Fibroblast of lung (primary cell): ENCODE measurements around the gene MGAT1. TPM values are rescaled to one million over a fixed set of nuclear protein-coding genes. Genes with fewer than 3 reads are reported as not detected.

Source experiments
- DNase-seq, 2 donors: peaks; one replicate each; pipeline versions ENCODE4 v3.0.0 to v3.0.0-alpha.2; 2010; ENCODE audit warnings: low read depth in 2 of 2
- H2AFZ ChIP-seq: 2 replicates; pipeline ENCODE4 v1.5.1; 2012; ENCODE audit warnings: low read length, control low read depth, inconsistent platforms
- H3K27ac ChIP-seq: 2 replicates; pipeline ENCODE4 v1.5.1; 2011; ENCODE audit warnings: low read length, control low read depth; ENCODE audit not compliant: insufficient read depth
- H3K27me3 ChIP-seq: 2 replicates; pipeline ENCODE4 v1.5.1; 2011; ENCODE audit warnings: mild to moderate bottlenecking, low read length; ENCODE audit not compliant: control insufficient read depth, insufficient read depth
- H3K36me3 ChIP-seq: 2 replicates; pipeline ENCODE4 v1.5.1; 2011; ENCODE audit warnings: low read length; ENCODE audit not compliant: control insufficient read depth, insufficient read depth
- H3K4me1 ChIP-seq: 2 replicates; pipeline ENCODE4 v1.5.1; 2011; ENCODE audit warnings: low read length; ENCODE audit not compliant: control insufficient read depth, insufficient read depth; ENCODE audit errors: extremely low read depth
- H3K4me2 ChIP-seq: 2 replicates; pipeline ENCODE4 v1.5.1; 2011; ENCODE audit warnings: low read length, control low read depth; ENCODE audit not compliant: insufficient read depth; ENCODE audit errors: extremely low read depth
- H3K4me3 ChIP-seq, 4 experiments: fragments of 200-600 bp in 1 of 4; sonication (generic) in 1 of 4; replicated peaks in 1 of 4; 2 replicates each; pipeline ENCODE4 v1.5.1; 2011 to 2016; ENCODE audit warnings: low read length in 4 of 4, low read depth in 3 of 4, mild to moderate bottlenecking in 3 of 4, control low read depth in 2 of 4, inconsistent platforms in 1 of 4, mixed read lengths in 1 of 4; ENCODE audit not compliant: insufficient read depth in 1 of 4; ENCODE audit errors: control extremely low read depth in 1 of 4
- H3K79me2 ChIP-seq: 2 replicates; pipeline ENCODE4 v1.5.1; 2012; ENCODE audit warnings: mild to moderate bottlenecking, low read length, inconsistent platforms; ENCODE audit not compliant: control insufficient read depth, insufficient read depth
- H3K9ac ChIP-seq: 2 replicates; pipeline ENCODE4 v1.5.1; 2011; ENCODE audit warnings: mild to moderate bottlenecking, low read length, control low read depth; ENCODE audit not compliant: insufficient read depth
- H3K9me3 ChIP-seq: 2 replicates; pipeline ENCODE4 v1.5.1; 2012; ENCODE audit warnings: low read depth, low read length; ENCODE audit not compliant: control insufficient read depth, insufficient read depth
- H4K20me1 ChIP-seq: 2 replicates; pipeline ENCODE4 v1.5.1; 2011; ENCODE audit warnings: low read length; ENCODE audit not compliant: control insufficient read depth, insufficient read depth; ENCODE audit errors: extremely low read depth
- CTCF ChIP-seq, 2 donors: IDR thresholded peaks in 1 of 2; conservative IDR thresholded peaks in 1 of 2; 1 replicate in 1 of 2; 2 replicates in 1 of 2; pipeline ENCODE4 v1.5.1; 2011 to 2012; ENCODE audit warnings: low read length in 2 of 2, control low read depth in 1 of 2, inconsistent platforms in 1 of 2, low read depth in 1 of 2, mild to moderate bottlenecking in 1 of 2
- EZH2 ChIP-seq: IDR thresholded peaks from 2 replicates; pipeline ENCODE4 v1.5.1; 2012; ENCODE audit warnings: low read length, control low read depth, mild to moderate bottlenecking; ENCODE audit errors: missing control alignments
- polyA plus RNA-seq, 2 donors: library from polyadenylated mRNA; depleted of rRNA in 1 of 2; stranded (reverse) in 1 of 2; unstranded in 1 of 2; fragments of >200 nt; gene quantifications; 2 replicates each; pipeline ENCODE4 v1.2.1, GENCODE V29; 2011 to 2012; ENCODE audit warnings: missing spikeins in 1 of 2
- total RNA-seq: library from RNA; depleted of rRNA; stranded (reverse); fragments of >200 nt; gene quantifications from 2 replicates; pipeline ENCODE4 v1.2.1, GENCODE V29; 2014

The MGAT1 gene
- total and polyA plus RNA-seq, 2 donors (not counting 1 experiment from before 2014, with no cell fraction given), result 72.5 to 90.4 TPM

- peaks cover 66% of the 10 kb centered on the region for H3K79me2 ChIP-seq
- H3K9ac ChIP-seq, result no peak overlapping the region
- no peak overlapping the region for H3K4me3 ChIP-seq
- no peak overlapping the region for H3K27ac ChIP-seq
- no peaks in the 10 kb centered on the region for H3K27me3 ChIP-seq
- no peak overlapping the region for H2AFZ ChIP-seq
- peaks cover 4% of the 10 kb centered on the region for H4K20me1 ChIP-seq
- no peaks in the 10 kb centered on the region for H3K9me3 ChIP-seq
- DNase-seq, result no peak
- TF ChIP-seq EZH2 (no peak), CTCF (conservative IDR thresholded peaks at IDR 0.05 in 1 of 2, IDR thresholded peaks at IDR 0.05 in 1 of 2; ENCODE audit: low read depth in 1 of 2, low read length in 2 of 2) (no peak)
- H3K4me2 ChIP-seq, result no peak overlapping the region
- H3K36me3 ChIP-seq, result peaks cover 22% of the 10 kb centered on the region
- peaks cover 5% of the 10 kb centered on the region for H3K4me1 ChIP-seq
Observed at GRCh38 chr5:180792287-180792964, 10.2 kb downstream of the MGAT1 start.

DNA sequence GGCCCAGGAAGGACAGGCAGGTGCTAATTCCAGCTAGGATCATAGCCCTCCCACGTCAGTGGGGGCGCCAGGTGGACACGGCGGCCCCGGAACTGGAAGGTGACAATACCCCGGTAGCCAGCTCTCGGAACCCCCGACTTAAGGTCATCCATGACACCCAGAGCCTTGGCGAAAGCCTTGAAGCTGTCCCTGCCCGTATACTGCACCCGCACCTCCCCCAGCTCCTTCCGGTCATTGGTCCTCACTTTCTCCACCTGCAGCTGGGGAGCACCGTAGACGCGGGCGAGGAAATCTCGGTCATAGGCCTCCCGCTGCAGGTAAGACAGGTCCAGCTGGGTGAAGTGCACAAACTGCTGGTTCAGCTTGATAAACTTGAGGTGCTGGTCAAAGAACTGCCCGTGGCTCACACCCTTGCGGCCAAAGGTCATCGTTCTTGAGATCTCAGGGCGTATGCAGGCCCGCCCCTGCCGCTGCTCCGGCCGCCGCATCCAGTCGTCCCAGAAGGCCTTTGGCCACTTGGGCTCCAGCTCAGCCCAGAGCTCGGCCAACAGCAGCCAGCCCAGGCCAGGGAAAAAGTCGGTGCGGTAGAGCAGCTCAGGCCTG, 10.9 kb downstream of the MGAT1 start:
- H2AFZ ChIP-seq, result no peak overlapping the region
- no peaks in the 10 kb centered on the region for H3K9me3 ChIP-seq
- DNase-seq, result no peak
- peaks cover 4% of the 10 kb centered on the region for H4K20me1 ChIP-seq
- no peaks in the 10 kb centered on the region for H3K27me3 ChIP-seq
- no peak overlapping the region for H3K4me3 ChIP-seq
- no peak overlapping the region for H3K9ac ChIP-seq
- TF ChIP-seq CTCF (conservative IDR thresholded peaks at IDR 0.05 in 1 of 2, IDR thresholded peaks at IDR 0.05 in 1 of 2; ENCODE audit: low read depth in 1 of 2, low read length in 2 of 2) (no peak), EZH2 (no peak)
- H3K36me3 ChIP-seq, result peaks cover 22% of the 10 kb centered on the region
- H3K4me2 ChIP-seq, result no peak overlapping the region
- H3K4me1 ChIP-seq, result peaks cover 11% of the 10 kb centered on the region
- peaks cover 59% of the 10 kb centered on the region for H3K79me2 ChIP-seq
- H3K27ac ChIP-seq, result no peak overlapping the region

GRCh38 chr5:180790524-180790923, 12.1 kb downstream of the MGAT1 start:
- Histone ChIP-seq H3K4me1 (peaks cover 23% of the 10 kb centered on the region), H3K27me3 (no peaks in the 10 kb centered on the region), H3K4me2 (no peak overlapping the region), H3K9me3 (no peaks in the 10 kb centered on the region), H3K27ac (no peak overlapping the region), H3K9ac (no peak overlapping the region), H4K20me1 (peaks cover 4% of the 10 kb centered on the region), H3K4me3 (no peak overlapping the region), H3K36me3 (peaks cover 22% of the 10 kb centered on the region), H2AFZ (no peak overlapping the region), H3K79me2 (peaks cover 48% of the 10 kb centered on the region)
- DNase-seq, result no peak
- no peak for TF ChIP-seq CTCF (conservative IDR thresholded peaks at IDR 0.05 in 1 of 2, IDR thresholded peaks at IDR 0.05 in 1 of 2; ENCODE audit: low read depth in 1 of 2, low read length in 2 of 2)
- no peak for TF ChIP-seq EZH2
